Neural crest cell (in vitro differentiated cells): Measurements from ENCODE around the gene SLC12A7. TPM values are rescaled to one million over a fixed set of nuclear protein-coding genes. Genes with fewer than 3 reads are reported as not detected.

Source experiments
- DNase-seq: peaks from one replicate; pipeline ENCODE4 v3.0.0; 2021; ENCODE audit warnings: low read depth, mixed read lengths, low spot score
- H3K27ac Mint-ChIP-seq: one replicate; pipeline ENCODE4 v1.8.0; 2021; ENCODE audit warnings: mild to moderate bottlenecking, mixed read lengths; ENCODE audit not compliant: unreplicated experiment
- H3K27me3 Mint-ChIP-seq: 2 replicates; pipeline ENCODE4 v1.8.0; 2021; ENCODE audit warnings: low read depth, mild to moderate bottlenecking, mixed read lengths
- H3K36me3 Mint-ChIP-seq: 2 replicates; pipeline ENCODE4 v1.8.0; 2021; ENCODE audit warnings: low read depth, mild to moderate bottlenecking, mixed read lengths
- H3K4me1 Mint-ChIP-seq: 2 replicates; pipeline ENCODE4 v1.8.0; 2021; ENCODE audit warnings: mixed read lengths
- H3K4me3 Mint-ChIP-seq: one replicate; pipeline ENCODE4 v1.8.0; 2021; ENCODE audit warnings: mild to moderate bottlenecking, mixed read lengths
- H3K9me3 Mint-ChIP-seq: 2 replicates; pipeline ENCODE4 v1.8.0; 2021; ENCODE audit warnings: mixed read lengths
- total RNA-seq: library from RNA; stranded (reverse); gene quantifications from 2 replicates; pipeline ENCODE4 v1.2.1, GENCODE V29; 2021
- TF ChIP-seq, protein P1 (sequence below): fragments of 200-600 bp; sonication (generic); conservative IDR thresholded peaks from 2 replicates; pipeline ENCODE4 v1.5.0; 2021; ENCODE audit warnings: antibody characterized with exemption, mild to moderate bottlenecking

The SLC12A7 gene
- total RNA-seq, 1 donor from 2014 or later, result 40.7 TPM

DNA sequence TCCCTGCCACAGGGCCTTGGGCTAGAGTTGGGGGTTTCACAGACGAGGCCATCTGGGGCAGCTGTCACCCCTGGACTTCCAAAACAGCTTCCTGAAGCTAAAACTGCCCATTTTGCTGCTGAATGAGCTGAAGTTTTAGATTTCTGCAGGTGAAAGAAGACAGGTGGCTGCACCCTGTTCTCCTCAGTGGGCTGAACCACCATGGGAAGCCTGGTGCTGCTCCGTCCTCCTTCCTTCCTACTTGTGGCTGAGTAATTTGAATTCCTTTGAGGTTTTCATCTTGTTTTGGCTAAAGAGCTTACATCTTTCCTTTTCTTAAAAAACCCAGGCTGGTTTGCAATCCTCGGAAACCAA, 97.9 kb downstream of the SLC12A7 start:
- DNase-seq, result no peak
- Mint-ChIP-seq H3K27ac (no peak overlapping the region), H3K4me1 (peaks cover 18% of the 10 kb centered on the region), H3K4me3 (no peak overlapping the region), H3K36me3 (no peaks in the 10 kb centered on the region), H3K27me3 (peaks cover 23% of the 10 kb centered on the region), H3K9me3 (no peaks in the 10 kb centered on the region)
- TF ChIP-seq, protein P1, sequence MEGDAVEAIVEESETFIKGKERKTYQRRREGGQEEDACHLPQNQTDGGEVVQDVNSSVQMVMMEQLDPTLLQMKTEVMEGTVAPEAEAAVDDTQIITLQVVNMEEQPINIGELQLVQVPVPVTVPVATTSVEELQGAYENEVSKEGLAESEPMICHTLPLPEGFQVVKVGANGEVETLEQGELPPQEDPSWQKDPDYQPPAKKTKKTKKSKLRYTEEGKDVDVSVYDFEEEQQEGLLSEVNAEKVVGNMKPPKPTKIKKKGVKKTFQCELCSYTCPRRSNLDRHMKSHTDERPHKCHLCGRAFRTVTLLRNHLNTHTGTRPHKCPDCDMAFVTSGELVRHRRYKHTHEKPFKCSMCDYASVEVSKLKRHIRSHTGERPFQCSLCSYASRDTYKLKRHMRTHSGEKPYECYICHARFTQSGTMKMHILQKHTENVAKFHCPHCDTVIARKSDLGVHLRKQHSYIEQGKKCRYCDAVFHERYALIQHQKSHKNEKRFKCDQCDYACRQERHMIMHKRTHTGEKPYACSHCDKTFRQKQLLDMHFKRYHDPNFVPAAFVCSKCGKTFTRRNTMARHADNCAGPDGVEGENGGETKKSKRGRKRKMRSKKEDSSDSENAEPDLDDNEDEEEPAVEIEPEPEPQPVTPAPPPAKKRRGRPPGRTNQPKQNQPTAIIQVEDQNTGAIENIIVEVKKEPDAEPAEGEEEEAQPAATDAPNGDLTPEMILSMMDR, result no peak

DNA sequence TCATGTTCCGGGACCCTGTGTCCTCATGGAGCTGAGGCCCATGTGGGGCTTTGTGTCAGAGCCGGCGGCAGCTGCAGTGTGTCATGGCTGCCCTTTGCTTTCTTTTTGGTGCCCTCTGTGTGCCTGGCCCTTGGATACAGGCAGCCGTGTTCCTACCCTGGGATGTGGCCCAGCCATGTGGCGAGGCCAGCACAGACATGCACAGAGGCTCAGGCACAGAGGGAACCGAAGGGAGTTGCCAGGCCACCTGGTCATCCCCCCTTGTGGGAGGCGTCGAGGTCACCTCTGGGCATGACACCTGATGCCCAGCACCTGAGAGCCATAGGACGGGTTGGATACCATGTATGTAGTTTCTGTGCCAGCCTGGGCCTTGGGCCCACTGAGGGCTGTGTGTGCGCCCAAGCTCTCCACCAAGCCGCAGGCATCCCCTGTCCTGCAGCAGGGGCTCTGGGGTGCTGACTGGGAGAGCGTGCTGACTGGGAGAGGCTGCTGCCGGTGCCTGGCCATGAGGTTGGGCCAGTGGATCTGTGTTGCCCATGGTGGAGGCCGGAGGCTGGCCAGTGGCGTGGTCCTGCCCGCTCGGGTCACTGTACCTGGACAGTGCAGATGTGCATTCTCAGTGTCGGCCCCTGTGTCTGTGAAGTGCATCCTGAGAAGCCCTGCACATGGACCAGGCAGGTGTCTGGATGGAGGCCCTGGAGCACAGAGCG, 98.5 kb downstream of the SLC12A7 start:
- no peak for DNase-seq
- Mint-ChIP-seq H3K27me3 (peaks cover 23% of the 10 kb centered on the region), H3K4me1 (peaks cover 18% of the 10 kb centered on the region), H3K9me3 (no peaks in the 10 kb centered on the region), H3K27ac (no peak overlapping the region), H3K36me3 (no peaks in the 10 kb centered on the region), H3K4me3 (no peak overlapping the region)
- TF ChIP-seq, protein P1, result no peak

- Mint-ChIP-seq H3K4me3 (no peak overlapping the region), H3K36me3 (no peaks in the 10 kb centered on the region), H3K4me1 (peaks cover 21% of the 10 kb centered on the region), H3K27me3 (peaks cover 26% of the 10 kb centered on the region), H3K9me3 (no peaks in the 10 kb centered on the region), H3K27ac (no peak overlapping the region)
- no peak for DNase-seq
- TF ChIP-seq, protein P1, result no peak
Measured at GRCh38 chr5:1012900-1013237, 99.0 kb downstream of the SLC12A7 start.

DNA sequence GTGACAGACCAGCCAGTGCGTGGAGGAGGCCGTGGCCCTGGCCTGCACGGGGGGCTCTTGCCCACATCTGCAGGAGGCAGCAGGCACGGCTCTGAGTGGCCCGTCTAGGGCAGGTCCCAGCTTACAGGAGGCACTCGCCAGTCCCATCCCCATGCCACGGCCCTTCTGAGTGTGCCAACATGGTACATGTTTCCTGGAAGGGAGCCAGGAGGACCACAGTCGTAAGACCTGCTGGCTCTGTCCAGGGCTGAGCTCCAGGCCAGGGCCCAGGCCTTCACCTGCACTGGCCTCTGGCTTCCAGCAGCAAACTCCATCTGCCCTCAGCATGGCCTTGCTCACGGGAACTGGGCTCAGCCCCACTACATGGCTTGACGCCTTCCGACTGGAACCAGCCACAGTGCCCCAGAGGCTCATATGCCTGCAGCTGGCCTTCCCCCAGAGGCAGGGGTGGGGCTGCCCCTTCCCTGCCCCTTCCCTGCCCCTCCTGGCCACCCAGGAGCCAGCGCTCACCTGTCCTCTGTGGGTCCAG, 99.5 kb downstream of the SLC12A7 start:
- H3K4me3 Mint-ChIP-seq, result peak overlapping the region; percentile 49
- H3K36me3 Mint-ChIP-seq, result no peaks in the 10 kb centered on the region
- H3K9me3 Mint-ChIP-seq, result no peaks in the 10 kb centered on the region
- H3K4me1 Mint-ChIP-seq, result peaks cover 25% of the 10 kb centered on the region
- TF ChIP-seq, protein P1, result no peak
- no peak overlapping the region for H3K27ac Mint-ChIP-seq
- peaks cover 31% of the 10 kb centered on the region for H3K27me3 Mint-ChIP-seq
- DNase-seq, result no peak

DNA sequence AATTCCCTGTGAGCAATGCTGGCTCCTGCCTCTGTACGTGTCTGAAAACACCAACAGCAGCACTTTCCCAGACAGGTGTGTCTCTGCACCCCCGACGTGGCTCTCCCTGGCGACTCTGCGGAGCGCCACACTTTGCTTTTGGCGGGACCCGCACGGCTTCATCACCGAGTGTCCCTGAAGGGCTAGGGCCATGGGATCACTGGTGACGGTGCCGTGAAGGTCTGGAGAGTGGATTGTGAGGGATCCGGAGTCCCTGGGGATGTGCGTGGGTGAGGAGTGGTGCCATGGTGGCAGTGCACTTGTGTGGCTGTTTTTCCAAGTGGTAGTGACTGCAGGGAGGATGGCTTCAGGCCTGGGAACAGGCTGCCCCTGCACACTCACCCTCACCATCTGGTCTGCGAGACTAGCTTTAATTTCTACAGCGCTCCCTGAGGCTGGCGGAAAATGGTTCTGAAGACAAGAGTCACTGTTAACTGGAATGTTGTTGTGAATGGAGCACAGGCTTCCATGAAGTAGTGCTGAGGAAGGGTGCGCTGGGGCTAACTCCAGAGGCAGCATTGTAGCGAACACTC, 100.0 kb downstream of the SLC12A7 start:
- Mint-ChIP-seq H3K36me3 (no peaks in the 10 kb centered on the region), H3K27ac (peak overlapping the region; percentile 43), H3K4me3 (peak overlapping the region; percentile 83), H3K4me1 (peaks cover 26% of the 10 kb centered on the region), H3K9me3 (no peaks in the 10 kb centered on the region), H3K27me3 (peaks cover 36% of the 10 kb centered on the region)
- DNase-seq, result no peak
- TF ChIP-seq, protein P1, result no peak
